Fibroblast of lung (primary cell): ENCODE results near the gene WDR12.

Experiments
- CTCF ChIP-seq, 2 donors: IDR thresholded peaks in 1 of 2; conservative IDR thresholded peaks in 1 of 2; 1 replicate in 1 of 2; 2 replicates in 1 of 2; pipeline ENCODE4 v1.5.1; 2011 to 2012; ENCODE audit warnings: low read length in 2 of 2, control low read depth in 1 of 2, inconsistent platforms in 1 of 2, low read depth in 1 of 2, mild to moderate bottlenecking in 1 of 2
- EZH2 ChIP-seq: IDR thresholded peaks from 2 replicates; pipeline ENCODE4 v1.5.1; 2012; ENCODE audit warnings: low read length, control low read depth, mild to moderate bottlenecking; ENCODE audit errors: missing control alignments

GRCh38 chr2:202871300-202872141, 40.0 kb downstream of the WDR12 start, which contains the start of gene ICA1L:
- TF ChIP-seq CTCF (conservative IDR thresholded peaks at IDR 0.05 in 1 of 2, IDR thresholded peaks at IDR 0.05 in 1 of 2; ENCODE audit: low read depth in 1 of 2, low read length in 2 of 2) (no peak), EZH2 (no peak)
